Dedifferentiated amniotic fluid mesenchymal stem cell (primary cell): ENCODE results near the gene MEI1.
"Not testable (repeated sequence)": the region's sequence is repeated elsewhere in the genome, so short reads cannot be mapped to it uniquely, and the experiment has no call there.

Experiments used
- DNase-seq: peaks from one replicate; pipeline ENCODE4 v3.0.0-alpha.2; 2016; ENCODE audit errors: extremely low spot score

The MEI1 gene

GRCh38 chr22:41820447-41820846, 121.1 kb downstream of the MEI1 start:
- DNase-seq: no peak

GRCh38 chr22:41821471-41822316, 122.4 kb downstream of the MEI1 start:
- no peak for DNase-seq

DNA sequence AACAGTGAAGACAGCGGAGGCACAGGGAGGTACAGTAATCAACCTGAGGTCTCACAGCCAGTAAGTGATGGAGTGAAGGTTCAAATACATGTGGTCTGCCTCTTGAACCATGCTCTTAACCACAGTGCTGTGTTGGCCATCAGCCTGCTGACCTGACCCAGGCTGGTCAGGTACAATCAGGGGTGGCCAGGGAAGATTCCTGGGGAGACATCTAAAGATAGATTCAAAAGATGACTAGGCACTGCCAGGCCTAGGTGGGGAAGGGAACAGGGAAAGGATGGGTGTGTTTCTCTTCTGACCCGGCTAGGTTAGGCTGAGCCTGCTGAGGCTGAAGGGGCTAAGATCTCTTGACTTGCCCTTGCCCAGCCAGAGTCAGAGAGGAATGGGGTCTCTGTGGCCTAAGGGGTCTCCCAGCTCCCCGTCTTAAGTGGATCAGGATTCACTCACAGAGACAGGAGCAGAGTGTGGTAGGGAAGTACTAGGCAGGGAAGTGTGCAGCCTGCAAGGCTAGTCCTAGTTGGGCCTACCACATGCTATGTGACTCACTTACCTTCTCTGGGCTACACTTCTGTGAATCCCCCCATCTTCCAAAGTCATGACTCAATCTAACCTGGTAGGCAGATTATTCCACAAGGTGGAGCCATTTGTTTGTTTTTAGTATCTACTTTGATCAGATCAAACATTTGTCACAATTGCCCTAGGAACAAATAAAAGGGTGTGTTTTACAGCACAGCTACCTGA, 123.2 kb downstream of the MEI1 start:
- peak; percentile 30 for DNase-seq

GRCh38 chr22:41823797-41824196, 124.5 kb downstream of the MEI1 start:
- DNase-seq: no peak

- DNase-seq: no peak
Observed at GRCh38 chr22:41825376-41825775, 126.1 kb downstream of the MEI1 start.

DNA sequence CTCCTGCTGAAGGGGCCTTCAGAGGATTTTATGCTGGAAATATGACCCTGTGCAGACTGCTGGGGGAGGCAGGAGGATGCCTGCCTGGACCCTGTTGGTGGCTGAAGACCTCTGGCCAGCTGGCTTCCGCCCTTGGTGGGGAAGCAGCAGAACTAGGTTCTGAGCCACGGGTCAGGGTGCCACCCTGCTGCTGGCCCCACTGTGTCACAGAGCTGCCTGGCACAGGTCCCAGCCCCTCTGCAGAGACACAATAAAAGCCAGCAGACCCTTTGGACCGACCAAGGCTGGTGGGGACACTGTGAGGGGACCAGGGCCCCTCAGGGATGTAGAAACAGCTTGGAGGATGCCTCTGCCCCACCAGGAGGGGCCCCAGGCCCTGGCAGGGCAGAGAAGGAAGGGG, 126.7 kb downstream of the MEI1 start:
- DNase-seq: no peak

GRCh38 chr22:41826430-41827383, 127.4 kb downstream of the MEI1 start:
- no peak for DNase-seq

- DNase-seq: no peak
Observed at GRCh38 chr22:41827671-41828070, 128.4 kb downstream of the MEI1 start.

DNA sequence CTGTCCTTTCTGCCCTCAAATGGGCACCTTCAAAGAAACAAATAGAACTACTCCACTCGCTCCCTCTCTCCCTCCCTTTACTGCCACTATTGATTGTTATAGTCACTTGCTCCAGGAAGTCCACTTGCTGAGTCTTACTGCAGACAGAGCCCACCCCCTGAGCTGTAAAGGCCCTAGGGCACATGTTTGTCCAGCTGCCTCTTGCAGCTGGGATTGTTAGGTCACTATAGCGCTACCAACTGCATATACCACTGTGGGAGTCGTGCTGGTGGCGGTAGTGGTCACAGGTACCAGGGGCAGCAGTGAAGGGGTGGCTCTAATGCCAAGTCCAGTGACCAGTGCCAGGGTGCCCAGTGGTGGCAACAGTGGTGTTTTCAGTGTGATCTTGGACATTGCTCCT, 129.2 kb downstream of the MEI1 start:
- no peak for DNase-seq

DNA sequence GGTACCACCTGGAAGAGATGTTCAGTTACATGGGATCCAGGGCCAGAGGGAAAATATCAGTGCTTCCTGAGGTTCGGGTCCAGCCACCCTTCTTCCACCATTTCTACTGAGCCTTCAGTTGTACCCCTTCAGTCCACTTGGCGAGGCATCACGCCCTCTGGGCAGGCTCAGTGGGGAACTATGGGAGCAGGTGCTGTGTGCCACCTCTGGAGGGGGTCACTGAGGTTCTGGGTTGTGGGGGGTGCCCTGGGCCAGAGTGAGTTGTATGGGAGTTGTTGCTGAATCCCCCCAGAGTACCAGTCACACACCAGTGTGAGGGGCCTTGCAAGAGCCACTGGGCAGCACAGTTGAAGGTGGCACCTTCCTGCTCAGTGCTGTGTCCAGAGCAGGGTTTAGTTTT, 130.9 kb downstream of the MEI1 start:
- DNase-seq: no peak

- DNase-seq: no peak
Observed at GRCh38 chr22:41831383-41831782, 132.1 kb downstream of the MEI1 start.

DNA sequence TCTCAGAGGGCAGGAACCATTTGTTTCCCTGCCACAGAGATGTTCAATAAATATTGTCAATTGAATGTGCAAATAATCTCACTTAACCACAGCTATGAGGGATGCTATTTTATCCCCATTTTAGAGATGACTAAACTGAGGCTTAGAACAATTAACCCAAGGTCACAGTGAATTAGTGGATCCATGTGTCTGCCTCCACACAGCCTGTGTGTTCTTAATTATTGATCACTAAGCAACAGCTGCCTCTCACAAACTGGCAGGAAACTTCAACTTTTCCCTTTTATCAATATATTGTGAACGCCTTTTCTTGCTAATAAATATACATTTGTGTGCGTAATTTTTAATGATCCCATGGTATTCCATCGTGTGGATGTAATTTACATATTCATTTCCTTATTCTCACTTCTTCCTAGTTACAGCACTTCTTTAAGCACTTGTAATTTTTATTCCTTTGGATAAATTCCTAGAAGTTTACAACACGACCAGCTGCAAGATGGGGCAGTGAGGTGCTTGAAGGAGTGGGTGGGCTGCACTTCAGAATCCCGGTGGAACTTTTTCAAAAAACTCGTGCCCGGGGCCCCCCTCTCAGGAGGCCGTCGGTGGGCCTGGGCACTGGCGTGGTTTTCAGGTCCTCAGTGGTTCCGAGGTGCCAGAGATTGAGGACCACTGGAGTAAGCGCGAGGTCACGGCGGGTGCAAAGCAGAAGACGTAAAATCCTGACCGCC, 132.7 kb downstream of the MEI1 start:
- DNase-seq: no peak

DNA sequence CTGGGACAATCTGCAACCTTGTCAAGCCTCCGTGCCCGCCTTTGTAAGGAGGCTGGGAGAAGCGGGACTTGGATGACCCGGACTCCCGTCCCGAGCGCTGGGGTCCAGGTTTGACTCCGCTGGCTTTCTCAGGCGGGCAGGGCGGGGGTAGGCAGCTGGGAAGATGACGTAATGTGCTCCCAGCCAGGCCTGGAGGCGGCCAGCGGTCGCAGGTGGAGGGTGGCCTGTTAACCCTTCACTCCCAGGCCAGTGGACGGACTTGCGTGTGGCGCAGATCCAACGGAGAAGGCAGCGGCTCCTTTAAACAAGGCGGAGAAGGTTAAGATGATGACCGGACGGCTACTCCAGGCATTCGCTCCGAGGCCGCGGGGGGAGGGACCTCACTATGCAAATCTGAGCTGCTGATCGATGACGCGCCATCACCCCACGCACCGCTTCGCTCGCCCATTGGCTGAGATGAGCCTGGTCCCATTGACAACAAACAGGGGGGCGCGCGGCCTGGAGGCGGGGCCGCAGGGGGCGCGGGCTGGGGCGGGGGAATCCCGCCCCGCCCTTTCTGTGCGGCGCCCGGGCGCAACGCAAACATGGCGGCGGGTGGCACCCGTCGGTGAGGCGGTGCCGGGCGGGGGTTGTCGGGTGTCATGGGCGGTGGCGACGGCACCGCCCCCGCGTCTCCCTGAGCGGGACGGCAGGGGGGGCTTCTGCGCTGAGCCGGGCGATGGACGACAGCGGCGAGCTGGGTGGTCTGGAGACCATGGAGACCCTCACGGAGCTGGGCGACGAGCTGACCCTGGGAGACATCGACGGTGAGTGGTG, 133.5 kb downstream of the MEI1 start, which contains the start of gene SREBF2:
SREBF2 (plus strand) TSS at position 553 of the 816 bp plus-strand sequence; CDS start at position 719, 166 bp downstream.
- DNase-seq: peak; percentile 98

- no peak for DNase-seq
Observed at GRCh38 chr22:41833369-41834004, 134.2 kb downstream of the MEI1 start.

- DNase-seq: no peak
Observed at GRCh38 chr22:41834005-41834944, 135.0 kb downstream of the MEI1 start.

- DNase-seq: not testable (repeated sequence)
Observed at GRCh38 chr22:41835462-41835861, 136.2 kb downstream of the MEI1 start.

- no peak for DNase-seq
Observed at GRCh38 chr22:41836551-41836950, 137.2 kb downstream of the MEI1 start.

DNA sequence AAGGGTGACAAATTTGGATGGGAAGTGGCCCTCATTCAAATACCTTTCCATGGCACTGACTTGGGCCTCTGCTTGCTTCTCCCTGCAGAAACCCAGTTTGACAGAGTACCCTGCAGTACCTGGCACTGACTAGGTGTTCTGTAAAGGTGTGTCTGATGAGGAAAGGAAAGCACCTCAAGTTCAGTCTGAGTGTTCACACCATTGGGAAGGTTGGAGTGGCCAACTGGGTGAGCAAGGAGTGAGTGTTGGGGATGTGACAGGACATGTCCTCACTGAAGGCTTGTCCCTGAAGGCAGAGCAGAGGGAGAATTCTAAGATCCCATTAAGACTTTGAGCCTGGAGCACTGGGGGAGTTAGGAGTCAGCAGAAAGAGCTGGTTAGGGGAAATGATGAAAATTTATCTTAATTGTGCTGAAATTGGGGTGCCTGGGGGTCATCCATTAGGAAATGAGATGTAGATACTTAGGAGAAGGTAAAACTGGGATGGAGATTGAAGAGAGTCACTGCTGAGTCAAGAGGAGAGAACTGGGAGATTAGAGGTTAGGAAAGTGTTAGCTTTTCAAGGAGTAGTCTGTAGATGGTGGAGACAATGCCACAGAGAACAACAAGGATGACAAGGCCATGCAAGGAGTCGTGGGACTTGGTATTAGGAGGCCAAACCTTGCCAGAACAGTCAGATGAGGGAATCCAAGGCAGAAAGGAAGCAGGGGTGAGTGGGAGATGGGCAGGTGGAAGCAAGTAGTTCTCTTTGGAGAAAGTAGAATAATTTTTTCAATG, 139.7 kb downstream of the MEI1 start:
- DNase-seq: no peak
